ENCODE measurements around the gene NUPR1.
"Not testable (repeated sequence)": the region's sequence is repeated elsewhere in the genome, so short reads cannot be mapped to it uniquely, and the experiment has no call there.

NUPR1 gene

DNA sequence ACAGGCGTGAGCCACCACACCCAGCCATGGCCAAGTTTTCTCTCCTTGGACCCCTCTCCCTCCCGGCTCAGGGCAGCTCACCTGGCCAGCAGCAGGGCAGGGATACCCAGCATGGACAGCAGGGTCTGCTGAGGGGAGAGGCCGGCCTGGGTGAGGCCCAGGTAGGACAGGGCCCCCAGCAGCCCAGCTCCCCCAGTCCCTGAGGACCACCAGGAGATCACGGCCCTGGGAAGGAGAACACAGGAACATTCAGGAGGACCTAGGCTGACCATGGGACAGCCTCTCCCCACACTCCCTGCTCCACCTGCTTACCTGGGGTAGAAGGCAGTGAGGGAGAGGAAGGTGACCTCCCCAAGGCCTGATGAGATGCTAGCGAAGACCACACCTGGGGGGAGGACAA is 52.5 kb downstream of the NUPR1 start:
- no peaks in the 10 kb centered on the region for H3K9me3 ChIP-seq (ENCODE audit: control insufficient read depth, low read length)
- H3K36me3 ChIP-seq (ENCODE audit: control insufficient read depth, insufficient read depth, low read length) = peaks cover 5% of the 10 kb centered on the region
- H3K4me3 ChIP-seq (ENCODE audit: insufficient read depth, low read depth, low read length) = no peak overlapping the region
- H3K4me1 ChIP-seq (ENCODE audit: control insufficient read depth, insufficient read depth, low read length) = no peaks in the 10 kb centered on the region
- H3K27me3 ChIP-seq (ENCODE audit: control insufficient read depth, insufficient read depth, low read length, poor library complexity, severe bottlenecking) = no peaks in the 10 kb centered on the region
- H3K27ac ChIP-seq (ENCODE audit: insufficient read depth, low read depth, low read length, poor library complexity, severe bottlenecking) = no peak overlapping the region
- WGBS, 2 experiments = 90 to 97% methylated on average over 5 of the region's 5 CpGs

DNA sequence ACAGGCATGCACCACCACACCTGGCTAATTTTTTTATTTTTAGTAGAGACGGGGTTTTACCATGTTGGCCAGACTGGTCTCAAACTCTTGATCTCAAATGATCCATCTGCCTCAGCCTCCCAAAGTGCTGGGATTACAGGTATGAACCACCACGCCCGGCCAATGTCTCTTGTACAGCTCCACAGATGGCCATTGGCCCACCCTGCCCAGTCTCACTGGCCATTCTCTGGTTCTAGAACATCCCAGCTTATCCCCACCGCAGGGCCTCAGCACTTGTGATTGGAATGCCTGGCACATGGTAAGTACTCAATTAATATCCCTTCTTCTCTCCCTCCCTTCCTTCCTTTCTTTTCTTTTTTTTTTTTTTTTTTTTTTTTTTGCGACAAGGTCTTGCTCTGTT is 55.4 kb downstream of the NUPR1 start:
- H3K9me3 ChIP-seq (ENCODE audit: control insufficient read depth, low read length); H3K36me3 ChIP-seq (ENCODE audit: control insufficient read depth, insufficient read depth, low read length); H3K4me3 ChIP-seq (ENCODE audit: insufficient read depth, low read depth, low read length); H3K27ac ChIP-seq (ENCODE audit: insufficient read depth, low read depth, low read length, poor library complexity, severe bottlenecking); H3K27me3 ChIP-seq (ENCODE audit: control insufficient read depth, insufficient read depth, low read length, poor library complexity, severe bottlenecking); H3K4me1 ChIP-seq (ENCODE audit: control insufficient read depth, insufficient read depth, low read length): not testable (repeated sequence)
- 93% methylated on average over 5 of the region's 5 CpGs for WGBS, 2 experiments
